Spleen (tissue), 7 donors: ENCODE measurements around the gene PCDHGA9.

ENCODE experiments used
- POLR2A ChIP-seq, 3 donors: fragments of 450-650 bp; IDR thresholded peaks; one replicate each; pipeline ENCODE4 v1.5.1; 2017; ENCODE audit warnings: antibody characterized with exemption in 3 of 3, mild to moderate bottlenecking in 1 of 3
- POLR2AphosphoS5 ChIP-seq, 3 donors: sonication (generic); formaldehyde crosslinking; IDR thresholded peaks; one replicate each; pipeline ENCODE4 v1.5.1; 2017; ENCODE audit warnings: antibody characterized with exemption in 3 of 3
- TF ChIP-seq, protein P1 (sequence below), 11 experiments: fragments of 200-600 bp in 7 of 11; fragments of 450-650 bp in 4 of 11; sonication (generic) in 4 of 11; IDR thresholded peaks in 8 of 11; conservative IDR thresholded peaks in 3 of 11; 1 replicate in 7 of 11; 2 replicates in 4 of 11; pipeline versions ENCODE4 v1.4.0 to v1.8.0; 2016 to 2021; ENCODE audit warnings: antibody characterized with exemption in 11 of 11, inconsistent platforms in 4 of 11, mild to moderate bottlenecking in 1 of 11
- donor health status: DM: no; HTN: no; CAD: no; lungs with moderate emphysema.
- donor health status: DM: no; HTN: no; CAD: no.
- donor health status: DM: no; HTN: no; CAD: no.

DNA sequence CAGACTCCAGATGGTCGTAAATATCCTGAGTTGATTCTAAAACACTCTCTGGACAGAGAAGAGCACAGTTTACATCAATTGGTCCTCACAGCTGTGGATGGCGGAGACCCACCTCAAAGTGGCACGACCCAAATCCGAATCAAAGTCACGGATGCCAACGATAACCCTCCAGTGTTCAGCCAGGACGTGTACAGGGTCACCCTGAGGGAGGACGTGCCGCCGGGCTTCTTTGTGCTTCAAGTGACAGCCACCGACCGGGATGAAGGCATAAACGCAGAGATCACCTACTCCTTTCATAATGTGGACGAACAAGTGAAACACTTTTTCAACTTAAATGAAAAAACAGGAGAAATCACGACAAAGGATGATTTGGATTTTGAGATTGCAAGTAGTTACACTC, 41.9 kb upstream of the PCDHGA9 start:
- TF ChIP-seq, protein P1, sequence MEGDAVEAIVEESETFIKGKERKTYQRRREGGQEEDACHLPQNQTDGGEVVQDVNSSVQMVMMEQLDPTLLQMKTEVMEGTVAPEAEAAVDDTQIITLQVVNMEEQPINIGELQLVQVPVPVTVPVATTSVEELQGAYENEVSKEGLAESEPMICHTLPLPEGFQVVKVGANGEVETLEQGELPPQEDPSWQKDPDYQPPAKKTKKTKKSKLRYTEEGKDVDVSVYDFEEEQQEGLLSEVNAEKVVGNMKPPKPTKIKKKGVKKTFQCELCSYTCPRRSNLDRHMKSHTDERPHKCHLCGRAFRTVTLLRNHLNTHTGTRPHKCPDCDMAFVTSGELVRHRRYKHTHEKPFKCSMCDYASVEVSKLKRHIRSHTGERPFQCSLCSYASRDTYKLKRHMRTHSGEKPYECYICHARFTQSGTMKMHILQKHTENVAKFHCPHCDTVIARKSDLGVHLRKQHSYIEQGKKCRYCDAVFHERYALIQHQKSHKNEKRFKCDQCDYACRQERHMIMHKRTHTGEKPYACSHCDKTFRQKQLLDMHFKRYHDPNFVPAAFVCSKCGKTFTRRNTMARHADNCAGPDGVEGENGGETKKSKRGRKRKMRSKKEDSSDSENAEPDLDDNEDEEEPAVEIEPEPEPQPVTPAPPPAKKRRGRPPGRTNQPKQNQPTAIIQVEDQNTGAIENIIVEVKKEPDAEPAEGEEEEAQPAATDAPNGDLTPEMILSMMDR (IDR thresholded peaks at IDR 0.05 in 8 of 11, conservative IDR thresholded peaks at IDR 0.05 in 3 of 11): no peak
- TF ChIP-seq POLR2AphosphoS5 (IDR thresholded peaks at IDR 0.05) (no peak), POLR2A (IDR thresholded peaks at IDR 0.05) (no peak)
